ENCODE results near the gene DCDC2.
"Not testable (repeated sequence)": the region's sequence is repeated elsewhere in the genome, so short reads cannot be mapped to it uniquely, and the experiment has no call there.

The DCDC2 gene

GRCh38 chr6:24207413-24207812 is 150.4 kb downstream of the DCDC2 start:
- no peak for DNase-seq

GRCh38 chr6:24205020-24205492 is 152.8 kb downstream of the DCDC2 start:
- DNase-seq, result peak; percentile 19 to 73

- DNase-seq, result not testable (repeated sequence)
Measured at GRCh38 chr6:24204113-24204512, 153.7 kb downstream of the DCDC2 start.

GRCh38 chr6:24197892-24198291 is 160.0 kb downstream of the DCDC2 start:
- no peak for DNase-seq

GRCh38 chr6:24195836-24196597 is 161.8 kb downstream of the DCDC2 start:
- DNase-seq, result no peak

GRCh38 chr6:24194978-24195700 is 162.7 kb downstream of the DCDC2 start:
- DNase-seq, result no peak

GRCh38 chr6:24193364-24193763 is 164.5 kb downstream of the DCDC2 start:
- no peak for DNase-seq

- no peak for DNase-seq
Measured at GRCh38 chr6:24191346-24191745, 166.5 kb downstream of the DCDC2 start.

GRCh38 chr6:24188578-24189080 is 169.2 kb downstream of the DCDC2 start:
- DNase-seq, result no peak

GRCh38 chr6:24187965-24188577 is 169.8 kb downstream of the DCDC2 start:
- no peak for DNase-seq

GRCh38 chr6:24186349-24186748 is 171.5 kb downstream of the DCDC2 start:
- DNase-seq, result no peak

GRCh38 chr6:24183584-24183983 is 174.3 kb downstream of the DCDC2 start:
- no peak for DNase-seq

- peak; percentile 62 to 67 for DNase-seq
Measured at GRCh38 chr6:24157886-24158285, 200.0 kb downstream of the DCDC2 start.

- DNase-seq, result no peak
Measured at GRCh38 chr6:24154121-24154520, 203.7 kb downstream of the DCDC2 start.

GRCh38 chr6:24152014-24152413 is 205.8 kb downstream of the DCDC2 start:
- no peak for DNase-seq

- no peak for DNase-seq
Measured at GRCh38 chr6:24149836-24150235, 208.0 kb downstream of the DCDC2 start.

- no peak for DNase-seq
Measured at GRCh38 chr6:24149296-24149695, 208.6 kb downstream of the DCDC2 start.

GRCh38 chr6:24148684-24149083 is 209.2 kb downstream of the DCDC2 start:
- no peak for DNase-seq

- DNase-seq, result no peak
Measured at GRCh38 chr6:24148154-24148570, 209.7 kb downstream of the DCDC2 start.

- no peak for DNase-seq
Measured at GRCh38 chr6:24147511-24148153, 210.2 kb downstream of the DCDC2 start.

GRCh38 chr6:24146871-24147270 is 211.0 kb downstream of the DCDC2 start:
- no peak for DNase-seq

- no peak for DNase-seq
Measured at GRCh38 chr6:24145690-24146131, 212.1 kb downstream of the DCDC2 start.

- not testable (repeated sequence) for DNase-seq
Measured at GRCh38 chr6:24142733-24143132, 215.1 kb downstream of the DCDC2 start.
